Upper lobe of left lung (tissue), 4 donors: ENCODE measurements around the gene AP3M1.

Source experiments
- CTCF ChIP-seq, 6 experiments: fragments of 450-650 bp in 4 of 6; fragments of 200-600 bp in 2 of 6; sonication (generic) in 2 of 6; IDR thresholded peaks; one replicate each; pipeline ENCODE4 v1.5.1; 2016 to 2019; ENCODE audit warnings: antibody characterized with exemption in 6 of 6
- EP300 ChIP-seq, 4 donors: sonication (generic); formaldehyde crosslinking; IDR thresholded peaks; one replicate each; pipeline ENCODE4 v1.5.1; 2017; ENCODE audit warnings: antibody characterized with exemption in 4 of 4, control low read depth in 2 of 4
- POLR2A ChIP-seq, 4 donors: fragments of 450-650 bp; IDR thresholded peaks; one replicate each; pipeline ENCODE4 v1.5.1; 2016 to 2017; ENCODE audit warnings: antibody characterized with exemption in 4 of 4, mild to moderate bottlenecking in 2 of 4

- TF ChIP-seq CTCF (IDR thresholded peaks at IDR 0.05) = no peak
- TF ChIP-seq POLR2A (IDR thresholded peaks at IDR 0.05) = no peak
- no peak for TF ChIP-seq EP300 (IDR thresholded peaks at IDR 0.05)
These were observed 53.9 kb downstream of the AP3M1 start for GRCh38 chr10:74096777-74097176.
